IMR-90 (cell line): ENCODE data around the gene GCLC. TPM values are rescaled to one million over a fixed set of nuclear protein-coding genes. Genes with fewer than 3 reads are reported as not detected.

Experiments
- ATAC-seq: fragments of 200-7000 bp; cut with Tn5 transposase; 2 replicates; pipeline ENCODE4 v1.9.1; 2020; ENCODE audit warnings: low read depth, mild to moderate bottlenecking, moderate library complexity
- BruUV-seq: library from RNA; stranded (reverse); fragments of 400-500 nt; replicated peaks from 2 replicates; lab custom pipeline; 2021; lab: Mats Ljungman, UMichigan
- CTCF ChIA-PET: fragments of 300-600 bp; formaldehyde crosslinking; extraction: SDS; loops from one replicate; lab custom pipeline; 2021; ENCODE audit warnings: antibody characterized with exemption; lab: Yijun Ruan, JAX
- POLR2A ChIA-PET: fragments of 300-600 bp; sonication (Branson Sonifier 250); formaldehyde crosslinking; loops from one replicate; lab custom pipeline; 2022; ENCODE audit warnings: antibody characterized with exemption; ENCODE audit not compliant: unreplicated experiment; lab: Charles Lee
- DNase-seq: peaks from one replicate; pipeline ENCODE4 v3.0.0; 2013
- H2AFZ ChIP-seq: replicated peaks from 2 replicates; pipeline ENCODE3; 2013; ENCODE audit warnings: low read length, mild to moderate bottlenecking; ENCODE audit not compliant: poor library complexity
- H2AK5ac ChIP-seq: 2 replicates; pipeline ENCODE4 v1.6.1; 2013; ENCODE audit warnings: low read depth, low read length, inconsistent platforms
- H2AK9ac ChIP-seq: replicated peaks from 2 replicates; pipeline ENCODE3; 2013; ENCODE audit warnings: mild to moderate bottlenecking, low read depth, low read length, moderate library complexity; ENCODE audit not compliant: poor library complexity
- H2BK120ac ChIP-seq: 2 replicates; pipeline ENCODE4 v1.6.1; 2013; ENCODE audit warnings: low read depth, low read length, inconsistent platforms
- H2BK15ac ChIP-seq: 3 replicates; pipeline ENCODE4 v1.6.1; 2013; ENCODE audit warnings: low read depth, low read length, inconsistent platforms
- H2BK20ac ChIP-seq: 2 replicates; pipeline ENCODE4 v1.6.1; 2013; ENCODE audit warnings: low read depth, mild to moderate bottlenecking, inconsistent platforms, low read length, moderate library complexity
- H2BK5ac ChIP-seq: 2 replicates; pipeline ENCODE4 v1.6.1; 2013; ENCODE audit warnings: mild to moderate bottlenecking, low read depth, low read length, inconsistent platforms; ENCODE audit not compliant: poor library complexity, severe bottlenecking
- H3K14ac ChIP-seq: replicated peaks from 2 replicates; pipeline ENCODE4 v1.6.1; 2013; ENCODE audit warnings: low read depth, low read length, inconsistent platforms
- H3K18ac ChIP-seq: 2 replicates; pipeline ENCODE4 v1.6.1; 2013; ENCODE audit warnings: low read depth, low read length, control low read depth
- H3K23ac ChIP-seq: 2 replicates; pipeline ENCODE4 v1.6.1; 2013; ENCODE audit warnings: low read depth, low read length, inconsistent platforms
- H3K27ac ChIP-seq: 2 replicates; pipeline ENCODE4 v1.5.1; 2013; ENCODE audit warnings: mild to moderate bottlenecking, control low read depth, low read length; ENCODE audit not compliant: insufficient read depth
- H3K27me3 ChIP-seq: 2 replicates; pipeline ENCODE4 v1.6.1; 2013; ENCODE audit warnings: low read length; ENCODE audit not compliant: control insufficient read depth, insufficient read depth
- H3K36me3 ChIP-seq: 2 replicates; pipeline ENCODE4 v1.6.1; 2013; ENCODE audit warnings: low read length, mixed read lengths; ENCODE audit not compliant: control insufficient read depth, insufficient read depth
- H3K4ac ChIP-seq: 2 replicates; pipeline ENCODE4 v1.6.1; 2013; ENCODE audit warnings: low read depth, low read length, inconsistent platforms
- H3K4me1 ChIP-seq: 2 replicates; pipeline ENCODE4 v1.6.1; 2013; ENCODE audit warnings: low read length, mixed read lengths; ENCODE audit not compliant: control insufficient read depth, insufficient read depth
- H3K4me2 ChIP-seq: 2 replicates; pipeline ENCODE4 v1.6.1; 2013; ENCODE audit warnings: low read depth, mild to moderate bottlenecking, control low read depth, low read length, moderate library complexity
- H3K4me3 ChIP-seq: 2 replicates; pipeline ENCODE4 v1.5.1; 2013; ENCODE audit warnings: low read depth, mild to moderate bottlenecking, control low read depth, low read length, moderate library complexity; ENCODE audit not compliant: insufficient read depth
- H3K56ac ChIP-seq: 2 replicates; pipeline ENCODE4 v1.6.1; 2013; ENCODE audit warnings: low read length, inconsistent platforms; ENCODE audit not compliant: insufficient read depth; ENCODE audit errors: extremely low read depth
- H3K79me1 ChIP-seq, 2 experiments: 2 replicates each; pipeline ENCODE4 v1.6.1; 2013; ENCODE audit warnings: low read length in 2 of 2, inconsistent platforms in 1 of 2, low read depth in 1 of 2
- H3K9ac ChIP-seq: 2 replicates; pipeline ENCODE4 v1.6.1; 2013; ENCODE audit warnings: low read depth, low read length, control low read depth
- H3K9me1 ChIP-seq: 2 replicates; pipeline ENCODE4 v1.6.1; 2013; ENCODE audit warnings: low read length, inconsistent platforms; ENCODE audit not compliant: insufficient read depth
- H3K9me3 ChIP-seq: 2 replicates; pipeline ENCODE4 v1.6.1; 2013; ENCODE audit warnings: low read length; ENCODE audit not compliant: control insufficient read depth, insufficient read depth
- H4K20me1 ChIP-seq: 2 replicates; pipeline ENCODE4 v1.6.1; 2013; ENCODE audit warnings: low read length, inconsistent platforms; ENCODE audit not compliant: insufficient read depth
- H4K5ac ChIP-seq: 2 replicates; pipeline ENCODE4 v1.6.1; 2013; ENCODE audit warnings: mild to moderate bottlenecking, low read depth, low read length, control low read depth
- H4K8ac ChIP-seq, 2 experiments: 2 replicates each; pipeline ENCODE4 v1.6.1; 2013; ENCODE audit warnings: low read depth in 2 of 2, low read length in 2 of 2, control low read depth in 1 of 2, inconsistent platforms in 1 of 2
- H4K91ac ChIP-seq: 2 replicates; pipeline ENCODE4 v1.6.1; 2013; ENCODE audit warnings: low read depth, low read length, inconsistent platforms; ENCODE audit not compliant: insufficient read depth
- FOS ChIP-seq: fragments of 150-350 bp; IDR thresholded peaks from 2 replicates; pipeline ENCODE4 v1.6.1; 2016; ENCODE audit warnings: low read depth, low read length
- WGBS, 2 experiments: methylation state at CpG; one replicate each; pipeline versions ENCODE4 v1.1.5 to v1.1.7; 2013; ENCODE audit warnings: missing lambda C conversion rate in 2 of 2; ENCODE audit not compliant: insufficient read length in 1 of 2; ENCODE audit errors: extremely low coverage in 2 of 2; 5-methylcytosine and 5-hydroxymethylcytosine counted together
- dilution Hi-C: fragments of 300-500 bp; cut with HindIII; formaldehyde crosslinking; loops from one replicate; pipeline ENCODE4 v1.14.3; 2018; ENCODE audit warnings: low sequenced_read_pairs; ENCODE audit not compliant: unreplicated experiment
- in situ Hi-C: fragments of 300-500 bp; cut with MboI; formaldehyde crosslinking; loops from 3 replicates; pipeline ENCODE4 v1.14.3; 2019; ENCODE audit warnings: low sequenced_read_pairs, inconsistent platforms, mixed read lengths
- intact Hi-C: fragments of 100-400 bp; cut with micrococcal nuclease; formaldehyde crosslinking; loops from 2 replicates; pipeline ENCODE4 v1.10.0; 2022
- polyA plus RNA-seq, 3 experiments: library from polyadenylated mRNA; depleted of rRNA; stranded (reverse); fragments of >200 nt; gene quantifications; 2 replicates each; pipeline ENCODE4 v1.2.3, GENCODE V29; 2012; ENCODE audit warnings: low replicate concordance in 1 of 3
- total RNA-seq: library from RNA; depleted of rRNA; stranded (reverse); fragments of >200 nt; gene quantifications from 2 replicates; pipeline ENCODE4 v1.2.3, GENCODE V29; 2012

GCLC gene
- total and polyA plus RNA-seq, 2 of the 4 experiments (the other 2 are of a cell fraction) = 14.2 to 24.2 TPM

GRCh38 chr6:53451165-53451564 lies 93.7 kb downstream of the GCLC start:
- in situ Hi-C loops (no loop called here), dilution Hi-C loops (no loop called here), intact Hi-C loops (no loop called here)
- 100% methylated on average over 1 of the region's 3 CpGs; no CpG with 5 or more reads in 1 of the 2 experiments for WGBS, 2 experiments
- no peak for DNase-seq
- Histone ChIP-seq H3K27me3 (0 out of 2 replicates have a peak, but pooled peaks cover 2% of the 10 kb centered on the region), H3K14ac (no peak overlapping the region), H2AK9ac (no peak overlapping the region), H3K56ac (no peak overlapping the region), H2BK120ac (no peak overlapping the region), H3K9ac (no peak overlapping the region), H3K36me3 (no peaks in the 10 kb centered on the region), H3K9me1 (no peaks in the 10 kb centered on the region), H2BK15ac (no peak overlapping the region), H3K23ac (no peak overlapping the region), H3K4me2 (no peak overlapping the region), H3K79me1 (no peaks in the 10 kb centered on the region), H4K5ac (no peak overlapping the region), H2BK5ac (no peak overlapping the region), H4K20me1 (no peaks in the 10 kb centered on the region), H3K4ac (no peak overlapping the region), H3K4me3 (no peak overlapping the region), H2AFZ (no peak overlapping the region), H3K18ac (no peak overlapping the region), H3K27ac (no peak overlapping the region), H3K9me3 (peaks cover 3% of the 10 kb centered on the region; the same call in 1 of the 2 replicates), H3K4me1 (no peaks in the 10 kb centered on the region), H4K8ac (no peak overlapping the region), H4K91ac (no peak overlapping the region), H2AK5ac (no peak overlapping the region), H2BK20ac (no peak overlapping the region)
- BruUV-seq = no TSS peak
- no peak for ATAC-seq
- CTCF ChIA-PET = no interaction called here
- POLR2A ChIA-PET = no interaction called here
- no peak for TF ChIP-seq FOS
